NCI-H774 (cell line): Measurements from ENCODE around the gene MAPK11.

Source experiments
- DNase-seq: peaks from one replicate; lab custom pipeline; 2025; lab: John Stamatoyannopoulos, UW

The MAPK11 gene

DNA sequence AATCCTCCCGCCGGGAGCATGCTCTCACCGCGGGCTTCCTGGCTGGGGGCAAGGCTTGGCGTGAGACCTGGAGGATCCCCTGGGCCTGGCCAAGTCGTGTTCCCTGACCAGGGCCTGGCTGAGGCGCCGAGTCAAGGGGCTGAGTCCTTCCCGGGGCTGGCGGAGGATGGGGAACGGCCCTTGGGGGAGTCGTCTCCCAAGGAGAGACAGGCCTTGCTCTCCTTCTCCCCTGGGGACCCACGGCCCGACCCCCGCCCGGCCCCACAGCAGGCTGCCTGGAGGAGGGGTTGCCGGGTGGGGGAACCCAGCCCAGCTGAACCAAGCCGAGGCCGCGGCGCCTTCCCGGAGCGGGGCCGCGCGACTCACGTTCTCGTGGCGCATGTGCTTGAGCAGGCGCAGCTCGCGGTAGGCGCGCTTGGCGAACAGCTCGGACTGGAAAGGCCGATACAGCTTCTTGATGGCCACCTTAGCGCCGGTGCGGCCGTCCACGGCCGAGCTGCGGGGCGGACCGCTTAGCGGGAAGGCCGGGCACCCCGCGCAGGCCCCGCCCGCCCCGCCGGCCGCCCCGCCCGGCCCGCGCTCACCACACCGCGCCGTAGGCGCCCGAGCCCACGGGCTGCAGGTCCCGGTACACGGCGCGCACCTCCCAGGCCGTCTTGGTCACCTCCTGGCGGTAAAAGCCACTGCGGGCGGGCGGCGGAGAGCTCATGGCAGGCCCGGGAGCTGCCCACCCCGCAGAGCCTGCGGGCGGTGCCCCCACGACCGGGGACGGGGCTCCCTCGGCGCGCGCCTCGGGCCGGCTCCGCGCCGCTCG, 9.2 kb downstream of the MAPK11 start:
- DNase-seq: no peak

DNA sequence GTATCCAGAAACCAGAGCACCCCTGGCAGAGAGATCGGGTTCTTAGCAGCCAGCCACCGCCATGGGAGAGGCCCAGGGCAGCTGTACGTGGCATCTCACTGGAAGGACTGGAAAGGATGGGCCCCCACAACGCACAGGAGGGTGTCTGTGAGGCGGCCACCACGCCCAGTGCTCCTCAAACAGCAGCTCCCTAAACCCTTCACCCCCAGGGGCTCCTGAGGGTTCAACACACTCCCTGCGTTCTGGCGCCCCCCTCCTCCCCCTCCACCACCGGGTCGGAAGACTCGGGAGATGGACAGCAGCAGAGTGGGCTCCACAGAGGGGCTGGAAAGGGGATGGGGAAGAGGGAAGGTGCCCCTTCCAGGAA, 9.8 kb downstream of the MAPK11 start:
- DNase-seq: no peak

DNA sequence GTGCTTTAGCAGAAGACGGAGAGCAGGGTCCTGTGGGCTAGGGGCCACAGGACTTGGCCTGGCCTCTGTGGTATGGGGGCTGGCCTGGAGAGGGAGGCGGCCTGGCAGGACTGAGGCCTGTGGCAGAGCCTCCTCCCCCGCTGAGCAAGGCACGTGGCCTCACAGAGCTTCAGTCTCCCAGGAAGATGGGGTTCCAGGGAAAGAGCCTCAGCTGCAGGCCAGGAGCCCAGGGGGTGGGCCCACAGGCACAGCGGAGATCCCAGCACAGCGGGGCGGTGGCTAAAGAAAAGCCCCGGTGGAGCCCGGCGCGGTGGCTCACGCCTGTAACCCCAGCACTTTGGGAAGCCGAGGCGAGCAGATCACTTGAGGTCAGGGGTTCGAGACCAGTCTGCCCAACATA, 10.9 kb downstream of the MAPK11 start:
- no peak for DNase-seq

DNA sequence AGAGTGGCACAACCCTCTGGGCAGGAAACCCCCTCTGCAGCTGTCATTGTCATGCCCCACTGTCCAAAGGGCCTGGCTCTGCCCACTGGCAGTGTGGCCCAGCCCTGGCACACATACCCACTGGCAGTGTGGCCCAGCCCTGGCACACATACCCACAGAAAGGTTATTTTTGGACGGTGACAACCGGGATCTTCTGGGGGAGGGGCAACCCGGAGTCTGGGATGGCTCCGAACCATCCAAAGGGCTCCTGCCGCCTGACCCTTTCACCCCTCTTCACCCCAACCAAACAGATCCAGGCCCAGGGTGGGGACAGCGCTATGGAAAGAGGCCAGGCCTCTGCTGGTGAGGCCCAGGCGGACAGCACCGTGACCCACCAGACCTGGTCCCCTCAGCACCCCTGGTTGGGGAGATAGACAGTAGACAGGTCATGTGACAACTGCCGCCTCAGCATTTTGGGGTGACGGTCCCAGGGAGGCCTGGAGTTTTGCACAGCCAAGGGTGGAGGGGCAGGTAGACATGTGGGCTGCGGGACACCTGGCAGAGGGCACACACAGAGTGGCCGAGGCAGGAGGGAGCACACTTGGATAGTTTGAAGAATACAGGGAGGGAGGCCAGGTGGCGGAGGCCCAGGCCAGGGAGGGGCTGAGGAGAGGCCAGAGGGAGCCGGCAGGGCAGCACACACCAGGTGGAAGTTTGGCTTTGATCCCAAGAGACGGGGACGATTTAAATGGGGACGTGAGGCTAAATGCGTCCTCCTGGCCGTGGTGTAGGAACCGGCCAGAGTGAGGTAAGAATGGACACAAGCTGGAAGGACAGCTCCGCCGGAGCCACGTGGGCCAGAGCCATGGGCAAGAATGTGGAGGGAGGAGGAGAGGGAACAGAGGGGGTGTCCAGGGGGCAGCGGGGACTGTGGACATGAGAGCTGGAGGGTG, 11.6 kb downstream of the MAPK11 start:
- DNase-seq: no peak

DNA sequence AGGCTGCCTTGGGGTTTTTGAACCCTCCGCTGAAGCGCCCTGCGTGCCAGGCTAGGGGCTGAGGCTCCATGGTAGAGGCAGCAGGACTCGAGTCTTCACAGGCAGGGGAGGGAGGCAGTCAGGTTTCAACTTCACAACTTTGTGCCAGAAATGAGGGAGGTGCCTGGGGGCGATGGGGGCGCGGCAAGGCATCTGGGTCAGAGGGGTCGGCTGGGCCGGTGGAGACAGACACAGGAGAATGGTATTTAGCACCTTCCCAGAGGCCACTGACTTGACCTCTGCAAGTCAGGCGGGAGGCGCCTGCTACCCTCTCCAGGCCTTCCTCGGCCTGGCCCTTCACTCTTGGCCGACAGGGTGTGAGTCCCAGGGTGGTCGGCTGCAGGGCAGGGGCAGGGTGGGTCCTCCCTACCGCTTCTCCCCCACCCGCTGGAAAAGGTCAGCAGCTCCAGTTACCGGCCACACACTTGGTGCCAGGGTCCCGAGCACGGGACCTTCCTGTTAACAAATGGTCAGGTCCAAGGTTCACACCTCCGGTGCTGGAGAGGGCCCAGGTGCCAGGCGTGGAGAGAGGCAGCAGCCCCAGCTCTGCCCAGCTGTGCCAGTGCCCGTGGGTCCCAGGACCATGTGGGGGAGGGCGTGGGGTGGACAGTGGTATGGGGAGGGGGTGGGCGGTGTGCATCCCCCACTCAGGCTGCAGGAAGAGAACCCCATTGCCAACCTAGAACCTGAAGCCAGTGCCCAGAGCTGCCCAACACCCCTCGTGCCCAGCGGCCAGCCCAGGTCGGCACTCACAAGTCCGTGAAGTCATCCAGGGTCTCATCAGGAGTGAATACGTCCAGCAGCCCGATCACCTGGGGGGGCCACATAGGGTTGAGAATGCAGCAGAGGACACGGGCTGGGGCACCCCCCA, 12.5 kb downstream of the MAPK11 start:
- no peak for DNase-seq

DNA sequence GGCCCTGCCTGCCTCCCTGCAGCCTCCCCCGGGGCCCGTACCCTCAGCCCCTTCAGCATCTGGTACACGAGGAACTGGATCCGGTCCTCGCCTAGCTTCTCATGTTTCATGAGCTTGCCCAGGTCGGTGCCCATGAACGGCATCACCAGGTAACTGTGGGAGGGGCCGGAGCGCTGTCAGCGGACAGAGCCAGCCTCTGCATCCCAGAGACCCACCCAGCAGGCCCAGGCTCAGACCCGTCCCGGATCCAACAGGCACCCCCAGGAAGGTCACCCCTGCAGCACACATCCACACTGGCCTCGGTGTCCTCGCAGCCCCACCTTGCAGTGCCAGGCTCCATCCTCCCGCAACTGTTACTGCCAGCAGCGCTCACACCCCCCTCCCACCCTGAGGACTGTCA, 13.1 kb downstream of the MAPK11 start:
- no peak for DNase-seq

DNA sequence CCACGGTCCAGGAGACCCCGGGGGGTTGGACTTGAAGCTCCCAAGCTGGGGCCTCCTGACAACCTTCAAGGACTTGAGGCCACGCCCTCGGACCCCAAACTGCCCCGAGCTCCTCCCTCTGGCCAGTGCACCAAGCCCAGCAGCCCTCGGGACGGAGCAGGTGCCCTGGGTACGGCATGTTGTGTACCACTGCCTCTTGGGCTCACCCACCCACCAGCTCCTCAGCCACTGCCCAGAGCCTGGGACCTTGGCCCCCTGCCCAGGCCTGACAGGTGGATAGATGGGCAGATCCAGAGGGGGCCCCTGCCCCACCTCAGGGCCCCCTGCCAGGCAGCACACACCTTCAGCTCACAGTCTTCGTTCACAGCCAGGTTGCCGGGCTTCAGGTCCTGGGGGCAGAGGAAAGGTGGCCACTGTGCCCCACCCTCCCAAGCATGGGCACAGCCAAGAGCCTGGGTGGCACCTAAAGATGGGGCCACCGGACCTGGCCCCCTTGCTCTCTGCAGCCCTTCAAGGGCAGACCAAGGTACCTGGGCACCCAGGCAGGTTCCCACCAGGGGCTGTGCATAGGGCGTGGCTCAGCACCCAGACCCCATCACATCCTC, 13.8 kb downstream of the MAPK11 start:
- no peak for DNase-seq

DNA sequence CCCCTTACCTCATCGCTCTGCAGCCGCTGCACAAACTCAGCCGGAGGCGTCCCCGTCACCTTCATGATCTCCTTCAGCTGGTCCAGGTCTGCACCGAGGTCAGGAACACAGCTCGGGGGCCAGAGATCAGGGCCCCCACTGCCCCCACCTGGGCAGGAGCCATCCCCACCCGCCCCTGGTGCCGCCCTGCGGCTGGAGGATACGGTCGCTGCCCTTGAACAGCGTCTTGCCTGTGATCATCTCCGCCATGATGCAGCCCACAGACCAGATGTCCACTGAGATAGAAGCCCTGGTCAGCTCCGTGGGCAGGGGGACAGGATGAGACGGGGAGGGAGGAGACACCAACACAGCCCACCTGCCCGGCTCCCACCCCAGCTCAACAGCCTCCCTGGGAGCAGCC, 14.6 kb downstream of the MAPK11 start:
- no peak for DNase-seq

DNA sequence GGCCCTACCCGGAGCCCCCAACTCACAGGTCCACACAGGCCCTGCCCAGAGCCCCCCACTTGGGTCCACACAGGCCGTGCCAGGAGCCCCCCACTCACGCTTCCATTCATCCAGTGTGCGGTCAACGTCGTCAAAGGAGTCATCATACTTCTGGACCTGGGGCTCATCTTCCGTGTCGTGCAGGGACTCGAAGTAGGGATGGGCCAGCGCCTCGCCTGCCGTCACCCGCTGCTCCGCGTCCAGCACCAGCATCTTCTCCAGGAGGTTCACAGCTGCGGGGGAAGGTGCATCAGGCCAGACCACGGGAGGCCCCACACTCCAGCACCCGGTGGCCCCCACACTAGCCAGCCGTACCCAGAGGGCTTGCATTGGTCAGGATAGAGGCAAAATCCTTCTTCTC, 15.1 kb downstream of the MAPK11 start:
- DNase-seq: no peak

DNA sequence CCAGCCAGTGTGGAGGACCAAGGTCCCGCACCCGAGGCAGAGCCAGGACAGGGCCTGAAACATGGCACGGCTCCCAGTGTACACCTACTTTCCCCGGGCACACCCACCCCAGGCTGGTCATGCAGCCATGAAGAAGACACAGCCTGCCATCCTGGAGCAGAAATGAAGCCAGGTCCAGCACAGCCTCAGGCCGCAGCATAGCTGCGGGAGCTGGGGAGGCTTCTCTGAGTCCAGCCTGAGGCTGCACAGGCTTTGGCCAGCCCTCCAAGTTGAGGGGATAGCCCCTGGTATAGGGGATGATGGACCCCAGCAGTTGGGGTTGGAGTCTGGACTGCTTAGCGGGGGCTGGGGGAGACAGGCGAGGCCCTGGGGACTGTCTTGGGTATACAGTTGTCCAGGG, 16.2 kb downstream of the MAPK11 start:
- no peak for DNase-seq

DNA sequence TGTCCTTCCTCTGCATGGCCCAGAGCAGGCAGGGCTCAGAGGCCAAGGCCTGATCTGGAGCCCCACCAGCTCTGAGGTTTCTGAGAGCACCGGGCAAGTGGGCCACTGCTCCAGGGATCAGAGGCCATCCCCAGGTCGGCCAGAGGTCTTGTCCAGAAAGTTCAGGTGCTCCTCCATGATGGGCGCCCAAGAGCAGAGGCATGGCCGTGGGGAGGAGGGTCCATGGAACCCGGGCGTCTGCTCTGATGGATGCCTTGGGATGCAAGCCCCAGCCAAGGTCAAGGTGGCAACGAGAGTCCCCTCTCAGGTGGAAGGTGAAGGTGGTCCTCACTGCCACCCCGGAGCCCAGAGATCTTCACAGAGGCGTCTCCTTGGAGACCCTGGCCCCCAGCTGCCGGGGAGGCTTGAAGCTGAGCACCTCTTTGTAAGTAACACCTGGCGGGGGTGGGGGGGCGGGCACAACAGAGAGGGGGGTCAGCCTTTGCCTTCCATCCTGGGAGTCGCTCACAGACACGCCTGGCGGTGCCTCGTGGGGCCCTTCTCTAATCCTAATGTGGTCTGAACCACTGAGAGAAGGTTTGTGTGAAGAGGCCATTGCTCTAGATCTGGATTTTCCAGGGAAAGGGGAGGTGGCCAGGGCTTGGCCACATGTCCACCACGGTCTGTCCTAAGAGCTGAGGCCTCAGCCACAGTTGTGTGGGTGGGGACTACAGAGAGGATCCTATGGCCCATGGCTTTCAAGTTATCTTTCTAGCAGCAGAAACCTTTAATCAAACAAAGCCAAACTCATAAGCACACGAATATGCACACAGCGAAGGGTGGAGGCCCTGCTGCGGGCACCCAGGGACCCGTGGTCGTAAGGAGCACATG, 16.9 kb downstream of the MAPK11 start:
- no peak for DNase-seq

DNA sequence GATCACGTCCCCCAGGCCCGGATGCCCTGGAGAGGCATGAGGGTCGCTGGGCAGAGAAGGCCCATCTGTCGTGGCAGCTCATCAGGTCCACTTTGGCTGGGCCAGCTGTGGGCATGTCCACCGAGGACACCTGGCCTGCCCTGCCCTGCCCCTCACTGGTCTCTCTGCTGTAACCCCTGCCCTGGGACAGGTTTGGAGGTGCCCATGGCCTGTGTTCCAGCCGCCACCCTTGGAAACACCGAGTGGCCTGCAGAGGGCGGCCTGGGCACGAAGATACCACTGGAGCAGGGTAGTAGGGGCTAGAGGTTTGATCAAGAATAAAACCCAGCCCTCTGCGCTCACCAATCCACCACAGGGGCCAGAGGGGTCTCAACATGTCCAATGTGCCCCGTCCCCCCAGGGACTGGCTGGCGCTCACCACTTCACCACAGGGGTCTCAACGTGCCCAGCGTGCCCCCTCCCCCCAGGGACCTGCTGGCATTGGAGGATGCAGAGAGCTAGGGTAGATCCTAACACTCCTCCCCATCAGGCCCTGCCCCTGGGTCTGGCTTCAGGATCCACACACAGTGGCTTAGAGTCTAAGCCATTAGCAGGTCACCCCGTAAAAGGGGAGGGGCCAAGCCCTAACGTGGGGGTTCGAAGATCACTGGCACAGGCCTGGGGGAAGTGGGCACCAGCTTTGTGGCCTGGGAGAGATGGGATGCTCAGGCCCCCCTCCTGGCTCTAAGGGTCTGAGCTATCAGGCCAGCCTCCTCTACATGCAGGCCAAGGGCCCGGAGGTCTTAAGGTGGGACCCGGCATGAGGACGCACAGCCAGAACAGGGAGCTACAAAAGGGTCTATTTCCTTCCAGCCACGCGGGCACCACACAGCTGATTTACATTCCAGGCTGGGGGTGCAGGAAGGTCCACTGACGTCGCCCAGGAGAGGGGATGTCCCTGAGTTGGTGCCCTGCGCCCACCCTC, 17.8 kb downstream of the MAPK11 start:
- no peak for DNase-seq

DNA sequence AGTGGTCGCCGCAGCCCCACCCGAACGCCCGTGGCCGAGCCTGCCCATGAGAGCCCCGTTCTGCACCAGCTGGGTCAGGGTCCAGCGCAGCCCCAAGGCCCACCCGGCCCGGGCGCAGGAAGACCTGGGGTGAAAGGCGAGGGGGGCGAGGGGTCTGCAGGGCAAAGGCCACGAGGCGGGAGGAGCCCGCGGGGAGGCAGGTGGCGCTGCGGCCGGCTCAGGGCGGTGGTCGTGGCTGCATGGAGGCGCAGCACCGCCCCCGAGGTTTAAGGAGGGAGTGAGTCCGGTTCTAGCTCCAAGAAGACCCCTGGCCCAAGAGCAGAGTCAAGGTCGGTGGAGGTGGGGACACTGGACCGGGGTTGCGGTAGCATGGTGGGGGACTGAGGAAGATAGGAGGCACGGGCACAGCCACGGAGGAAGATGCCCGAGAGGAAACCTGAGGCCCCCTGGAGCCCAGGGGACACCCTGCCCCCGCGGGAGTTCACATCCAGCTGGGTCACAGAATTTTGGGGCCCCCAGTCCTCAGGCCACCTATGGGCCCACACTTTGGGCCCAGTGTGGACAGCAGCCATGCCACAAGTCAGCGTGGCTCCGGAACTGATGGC, 18.6 kb downstream of the MAPK11 start:
- DNase-seq: no peak

DNA sequence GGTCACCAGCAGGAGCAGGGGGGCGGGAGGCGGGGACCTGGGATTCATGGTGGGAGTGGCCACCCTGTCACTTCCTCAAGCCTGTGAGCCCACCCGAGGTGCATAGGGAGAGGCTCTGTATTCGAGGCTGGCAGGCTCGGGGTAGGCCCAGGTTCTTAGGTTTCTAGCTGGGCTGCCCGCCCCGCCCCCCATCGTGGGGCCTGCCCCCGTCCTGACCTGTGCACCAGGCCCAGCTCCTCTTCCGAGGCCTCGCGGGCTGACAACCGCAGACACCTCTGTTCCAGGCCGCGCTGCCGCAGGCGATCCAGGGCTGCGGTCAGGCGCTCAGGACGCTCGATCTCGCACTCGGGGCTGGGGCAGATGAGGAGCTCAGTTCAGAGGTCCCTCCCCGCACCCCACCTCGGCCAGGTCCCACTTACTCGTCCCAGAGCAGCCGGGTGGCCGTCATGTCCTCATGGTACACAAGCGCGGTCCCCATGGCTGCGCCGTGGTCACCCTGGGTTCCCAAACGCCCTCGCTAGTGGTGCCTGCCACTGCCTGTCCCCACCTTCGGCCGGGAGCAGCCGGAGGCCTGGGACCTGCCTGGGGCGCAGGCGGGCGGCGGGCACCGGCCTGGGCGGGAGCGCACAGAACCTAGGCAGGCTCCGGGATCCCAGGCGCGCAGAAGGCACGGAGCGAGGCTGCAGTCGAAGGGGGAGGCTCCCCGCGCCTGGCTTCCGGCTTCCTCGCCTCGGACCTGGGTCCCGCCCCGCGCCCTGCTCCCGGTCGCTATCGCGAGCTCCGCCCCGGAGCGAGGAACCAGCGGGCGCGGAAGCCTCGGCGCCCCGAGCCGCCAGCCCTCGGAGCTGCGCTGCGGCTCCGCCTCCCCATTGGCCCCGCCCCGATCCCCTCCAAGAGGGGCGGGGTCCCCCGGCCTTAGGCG, 19.4 kb downstream of the MAPK11 start, which contains the start of gene HDAC10:
Gene HDAC10, minus strand, starts transcription at position 711 of the 922 bp plus-strand sequence. Its CDS starts 233 bp downstream, at position 478.
- DNase-seq: peak; percentile 38

DNA sequence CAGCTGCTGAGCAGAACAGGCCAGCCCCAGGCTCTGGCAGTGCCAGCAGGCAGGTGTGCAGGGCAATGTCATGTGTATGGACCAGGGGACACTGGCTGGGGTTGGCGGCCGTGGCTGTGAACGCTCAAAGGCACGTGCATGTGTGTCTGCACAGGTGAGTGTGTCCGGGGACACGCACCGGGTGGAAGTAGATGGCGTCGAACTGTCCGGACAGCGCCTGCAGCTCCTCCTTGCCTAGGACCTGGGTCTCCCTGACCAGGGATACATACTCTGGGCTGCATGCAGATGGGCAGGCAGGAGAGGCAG, 20.0 kb downstream of the MAPK11 start:
- no peak for DNase-seq

DNA sequence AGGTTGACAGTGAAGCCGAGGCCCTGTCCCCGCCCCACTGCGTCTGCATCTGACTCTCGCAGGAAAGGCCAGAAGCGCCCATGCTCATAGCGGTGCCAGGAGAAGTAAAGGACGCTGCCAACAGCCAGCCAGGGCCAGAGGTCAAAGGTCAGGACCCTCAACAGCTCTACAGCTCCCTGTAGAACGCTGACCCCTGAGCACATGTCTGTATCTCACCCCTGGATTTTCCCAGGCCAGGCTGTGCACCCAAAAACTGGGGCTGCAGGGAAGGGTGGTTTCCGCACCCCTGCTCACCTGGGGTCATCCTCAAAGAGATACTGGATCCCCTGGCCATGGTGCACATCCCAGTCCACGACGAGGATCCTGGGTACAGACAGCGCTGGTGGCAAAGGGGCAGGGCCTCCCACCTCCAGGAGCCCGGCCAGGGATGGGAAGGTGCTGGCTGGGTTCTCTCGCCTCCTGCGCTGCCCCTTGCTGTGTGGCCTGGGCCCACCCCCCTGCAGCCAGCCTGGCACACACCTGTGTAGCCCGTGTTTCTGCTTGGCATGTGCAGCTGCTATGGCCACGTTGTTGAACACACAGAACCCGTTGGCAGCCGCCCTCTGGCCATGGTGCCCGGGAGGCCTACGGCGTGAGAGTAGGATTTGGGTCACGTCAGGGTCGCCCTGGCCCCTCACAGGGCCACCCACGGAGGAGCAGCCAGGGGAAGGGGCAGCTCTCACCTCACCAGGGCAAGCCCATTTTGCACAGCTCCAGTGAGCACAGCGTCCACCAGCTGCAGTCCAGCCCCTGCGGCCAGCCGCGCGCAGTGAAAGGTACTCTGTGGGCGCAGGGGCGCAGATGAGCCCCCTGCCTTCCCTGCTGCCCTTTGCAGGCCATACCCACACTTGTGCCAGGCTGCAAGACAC, 20.6 kb downstream of the MAPK11 start:
- no peak for DNase-seq
